Muscle layer of colon (tissue), 2 donors: ENCODE measurements around the gene CCDC154.

Experiments used
- H3K27ac ChIP-seq: one replicate; pipeline ENCODE4 v1.7.0; 2013; ENCODE audit warnings: low read depth, mild to moderate bottlenecking, low read length, moderate library complexity
- H3K27me3 ChIP-seq, 2 donors: one replicate each; pipeline ENCODE4 v1.7.0; 2013; ENCODE audit warnings: low read length in 2 of 2, mild to moderate bottlenecking in 2 of 2; ENCODE audit not compliant: insufficient read depth in 2 of 2, control insufficient read depth in 1 of 2
- H3K36me3 ChIP-seq: one replicate; pipeline ENCODE4 v1.7.0; 2013; ENCODE audit warnings: mild to moderate bottlenecking, low read length; ENCODE audit not compliant: insufficient read depth
- H3K4me1 ChIP-seq: one replicate; pipeline ENCODE4 v1.7.0; 2013; ENCODE audit warnings: mild to moderate bottlenecking, low read length; ENCODE audit not compliant: insufficient read depth
- H3K4me3 ChIP-seq, 2 donors: one replicate each; pipeline ENCODE4 v1.7.0; 2013; ENCODE audit warnings: low read length in 2 of 2, low read depth in 1 of 2, mild to moderate bottlenecking in 1 of 2, moderate library complexity in 1 of 2
- H3K9ac ChIP-seq: one replicate; pipeline ENCODE4 v1.7.0; 2013; ENCODE audit warnings: low read length
- H3K9me3 ChIP-seq: one replicate; pipeline ENCODE4 v1.7.0; 2013; ENCODE audit warnings: mild to moderate bottlenecking, low read length
- donor health status: abdominal sarcoma.
- donor health status: Adenocarcinoma of cecum.

CCDC154 gene

GRCh38 chr16:1422076-1422475, 22.3 kb downstream of the CCDC154 start:
- no peaks in the 10 kb centered on the region for H3K36me3 ChIP-seq
- no peak overlapping the region for H3K9ac ChIP-seq
- H3K27me3 ChIP-seq = no peaks in the 10 kb centered on the region
- peaks cover 13% of the 10 kb centered on the region for H3K4me1 ChIP-seq
- no peaks in the 10 kb centered on the region for H3K9me3 ChIP-seq
- H3K4me3 ChIP-seq = no peak overlapping the region
- peak overlapping the region; percentile 98 for H3K27ac ChIP-seq

GRCh38 chr16:1420111-1420539, 24.2 kb downstream of the CCDC154 start:
- H3K9ac ChIP-seq = peak overlapping the region; percentile 88
- H3K27me3 ChIP-seq = no peaks in the 10 kb centered on the region

GRCh38 chr16:1416521-1416941, 27.8 kb downstream of the CCDC154 start:
- peaks cover 6% of the 10 kb centered on the region for H3K4me1 ChIP-seq
- H3K27me3 ChIP-seq = no peaks in the 10 kb centered on the region
- H3K36me3 ChIP-seq = peaks cover 5% of the 10 kb centered on the region
- H3K4me3 ChIP-seq = no peak overlapping the region
- H3K27ac ChIP-seq = no peak overlapping the region
- H3K9me3 ChIP-seq = no peaks in the 10 kb centered on the region
- no peak overlapping the region for H3K9ac ChIP-seq

More at GRCh38 chr16:1420111-1420539, 24.2 kb downstream of the CCDC154 start:
- H3K4me3 ChIP-seq = peak overlapping the region; percentile 67 to 89
- peak overlapping the region; percentile 98 for H3K27ac ChIP-seq
- peaks cover 13% of the 10 kb centered on the region for H3K4me1 ChIP-seq
- no peaks in the 10 kb centered on the region for H3K9me3 ChIP-seq
- no peaks in the 10 kb centered on the region for H3K36me3 ChIP-seq

GRCh38 chr16:1414532-1415260, 29.7 kb downstream of the CCDC154 start, which contains the start of gene UNKL:
Gene UNKL (minus strand): TSS chr16:1414704. CDS start chr16:1414691, 13 bp downstream.
- peaks cover 9% of the 10 kb centered on the region for H3K36me3 ChIP-seq
- peaks cover 1% of the 10 kb centered on the region for H3K4me1 ChIP-seq
- H3K27me3 ChIP-seq = no peaks in the 10 kb centered on the region
- peak within 1 kb of the TSS; percentile 75 for H3K27ac ChIP-seq
- H3K4me3 ChIP-seq = peak within 1 kb of the TSS; percentile 33 to 54
- H3K9ac ChIP-seq = no peak within 1 kb of the TSS
- H3K9me3 ChIP-seq = no peaks in the 10 kb centered on the region

GRCh38 chr16:1413684-1414531, 30.4 kb downstream of the CCDC154 start:
- H3K9me3 ChIP-seq = no peaks in the 10 kb centered on the region
- peak overlapping the region; percentile 33 to 54 for H3K4me3 ChIP-seq
- no peaks in the 10 kb centered on the region for H3K27me3 ChIP-seq
- H3K27ac ChIP-seq = peak overlapping the region; percentile 75
- H3K9ac ChIP-seq = no peak overlapping the region
- H3K4me1 ChIP-seq = no peaks in the 10 kb centered on the region
- peaks cover 9% of the 10 kb centered on the region for H3K36me3 ChIP-seq

- H3K27me3 ChIP-seq = no peaks in the 10 kb centered on the region
- no peak overlapping the region for H3K9ac ChIP-seq
- no peaks in the 10 kb centered on the region for H3K9me3 ChIP-seq
- peaks cover 1% of the 10 kb centered on the region for H3K4me1 ChIP-seq
- H3K36me3 ChIP-seq = peaks cover 9% of the 10 kb centered on the region
- H3K4me3 ChIP-seq = no peak overlapping the region
- no peak overlapping the region for H3K27ac ChIP-seq
These were observed 31.5 kb downstream of the CCDC154 start for GRCh38 chr16:1412847-1413246.

- H3K4me3 ChIP-seq = peak overlapping the region; percentile 32 to 56
- H3K27ac ChIP-seq = peak overlapping the region; percentile 58
- H3K4me1 ChIP-seq = peaks cover 6% of the 10 kb centered on the region
- H3K9ac ChIP-seq = no peak overlapping the region
- no peaks in the 10 kb centered on the region for H3K9me3 ChIP-seq
- H3K27me3 ChIP-seq = no peaks in the 10 kb centered on the region
- H3K36me3 ChIP-seq = peaks cover 9% of the 10 kb centered on the region
These were observed 36.1 kb downstream of the CCDC154 start for GRCh38 chr16:1408171-1408837.

- H3K9ac ChIP-seq = no peak overlapping the region
- peak overlapping the region; percentile 58 for H3K27ac ChIP-seq
- no peaks in the 10 kb centered on the region for H3K27me3 ChIP-seq
- H3K4me3 ChIP-seq = peak overlapping the region in 1 of 2 donors; percentile 56
- no peaks in the 10 kb centered on the region for H3K9me3 ChIP-seq
- peaks cover 7% of the 10 kb centered on the region for H3K36me3 ChIP-seq
- peaks cover 6% of the 10 kb centered on the region for H3K4me1 ChIP-seq
These were observed 36.6 kb downstream of the CCDC154 start for GRCh38 chr16:1407753-1408152.

GRCh38 chr16:1403733-1404132, 40.6 kb downstream of the CCDC154 start:
- no peaks in the 10 kb centered on the region for H3K9me3 ChIP-seq

GRCh38 chr16:1403036-1403435, 41.3 kb downstream of the CCDC154 start:
- H3K9me3 ChIP-seq = no peaks in the 10 kb centered on the region
- peaks cover 38% of the 10 kb centered on the region for H3K36me3 ChIP-seq
- peaks cover 6% of the 10 kb centered on the region for H3K4me1 ChIP-seq
- no peak overlapping the region for H3K27ac ChIP-seq
- no peaks in the 10 kb centered on the region for H3K27me3 ChIP-seq
- no peak overlapping the region for H3K9ac ChIP-seq
- H3K4me3 ChIP-seq = no peak overlapping the region

More at GRCh38 chr16:1403733-1404132, 40.6 kb downstream of the CCDC154 start:
- no peak overlapping the region for H3K9ac ChIP-seq
- H3K36me3 ChIP-seq = peaks cover 31% of the 10 kb centered on the region
- H3K4me1 ChIP-seq = peaks cover 6% of the 10 kb centered on the region
- H3K4me3 ChIP-seq = no peak overlapping the region
- H3K27me3 ChIP-seq = no peaks in the 10 kb centered on the region
- H3K27ac ChIP-seq = no peak overlapping the region

- Histone ChIP-seq H3K4me1 (no peaks in the 10 kb centered on the region), H3K9me3 (no peaks in the 10 kb centered on the region), H3K27ac (no peak overlapping the region), H3K9ac (no peak overlapping the region), H3K27me3 (no peaks in the 10 kb centered on the region), H3K36me3 (peaks cover 42% of the 10 kb centered on the region), H3K4me3 (no peak overlapping the region)
These were observed 42.6 kb downstream of the CCDC154 start for GRCh38 chr16:1401758-1402154.
